ENCODE results near the gene SCLY.
"Not testable (repeated sequence)": the region's sequence is repeated elsewhere in the genome, so short reads cannot be mapped to it uniquely, and the experiment has no call there.

The SCLY gene

DNA sequence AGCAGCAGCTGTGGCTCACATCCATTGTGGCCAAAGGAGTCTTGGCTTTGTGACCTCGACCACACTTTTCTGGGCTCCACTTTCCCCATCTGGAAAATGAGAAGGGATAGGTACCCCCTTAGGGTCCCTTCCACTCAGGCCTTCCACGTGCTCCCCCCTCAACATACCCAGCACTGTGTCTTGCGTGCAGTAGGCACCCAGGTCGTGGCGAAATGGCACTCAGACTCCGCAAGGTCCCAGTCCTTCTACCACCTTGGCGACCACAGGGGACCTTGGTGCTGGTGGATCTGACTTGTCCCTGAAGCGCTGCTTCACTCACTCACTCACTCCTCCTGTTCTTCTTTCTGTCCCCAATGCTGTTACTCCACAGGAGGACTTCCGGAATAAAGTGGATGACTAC, 19.9 kb upstream of the SCLY start:
- DNase-seq (ENCODE audit: low spot score) = no peak

DNA sequence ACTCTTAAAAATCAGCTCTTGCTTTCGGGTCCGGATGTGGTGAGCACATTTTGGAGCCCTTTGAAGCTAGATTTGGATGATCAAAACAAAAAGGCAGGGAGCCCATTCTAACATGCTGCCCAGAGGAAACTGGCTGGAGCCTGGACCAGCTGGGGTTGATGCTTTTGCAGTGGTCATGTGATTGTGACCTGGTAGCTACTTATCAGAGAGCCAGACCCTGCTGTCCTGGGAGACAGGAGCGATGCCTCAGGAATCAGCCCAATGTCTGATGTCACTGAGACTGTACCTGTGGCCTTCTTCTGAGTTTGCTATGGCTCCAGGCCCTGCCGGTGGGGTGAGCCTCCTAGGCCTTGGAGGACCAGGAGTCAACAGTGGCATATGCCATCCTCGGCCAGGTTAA, 18.7 kb upstream of the SCLY start:
- DNase-seq (ENCODE audit: low spot score) = no peak

DNA sequence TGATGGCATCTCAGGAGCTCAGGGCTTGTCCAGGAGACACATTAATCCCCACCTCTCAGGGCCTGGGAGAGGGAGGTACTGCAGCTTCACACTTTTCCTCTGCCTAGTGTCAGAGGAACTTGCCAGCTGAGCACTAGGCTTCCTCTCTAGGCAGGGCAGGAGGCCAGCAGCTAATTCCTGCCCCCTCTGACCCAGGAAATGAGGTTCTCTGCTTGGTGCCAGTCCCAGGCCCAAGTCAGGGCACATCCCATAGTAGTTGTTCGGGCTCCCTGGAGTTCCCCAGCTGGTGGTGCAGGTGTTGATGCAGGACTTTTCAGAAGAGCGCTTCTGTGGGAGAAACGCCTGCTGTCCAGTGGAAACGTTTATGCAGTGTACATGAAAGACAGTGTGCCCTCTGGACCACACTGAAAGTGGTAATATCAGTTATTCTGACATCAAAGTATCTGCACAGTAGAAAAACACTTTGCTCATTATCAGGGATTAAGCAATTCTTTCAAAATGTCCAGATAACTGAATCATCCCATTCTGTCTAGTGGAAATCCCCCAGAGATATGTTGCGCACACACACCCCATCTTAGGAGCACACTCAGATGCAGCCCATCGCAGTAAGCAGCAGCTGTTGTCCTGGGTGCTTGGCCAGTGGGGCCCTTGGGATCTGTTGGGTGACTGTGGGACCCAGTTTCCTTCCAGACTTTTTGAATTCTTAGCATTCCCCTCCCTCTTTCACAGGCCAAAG, 17.8 kb upstream of the SCLY start:
- no peak for DNase-seq (ENCODE audit: low spot score)

DNA sequence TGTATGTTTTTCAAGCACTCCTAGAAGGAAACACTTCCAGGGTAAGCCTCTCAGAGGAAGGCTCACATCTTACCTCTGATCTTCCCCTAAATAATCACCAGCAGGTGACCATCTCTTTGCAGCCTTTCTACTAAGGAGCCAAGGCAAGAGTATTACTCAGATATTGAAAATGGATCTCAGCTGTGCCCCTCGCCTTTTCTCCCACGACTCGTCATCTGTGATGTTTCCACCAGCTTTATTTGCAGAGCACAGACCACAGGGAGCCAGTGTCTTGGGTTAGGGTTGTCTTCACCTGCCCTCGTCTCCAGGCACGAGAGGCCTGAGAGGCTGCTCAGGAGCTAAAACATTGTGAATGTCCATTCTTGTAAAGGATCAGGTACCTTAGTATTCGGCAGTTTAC, 16.9 kb upstream of the SCLY start:
- no peak for DNase-seq (ENCODE audit: low spot score)

DNA sequence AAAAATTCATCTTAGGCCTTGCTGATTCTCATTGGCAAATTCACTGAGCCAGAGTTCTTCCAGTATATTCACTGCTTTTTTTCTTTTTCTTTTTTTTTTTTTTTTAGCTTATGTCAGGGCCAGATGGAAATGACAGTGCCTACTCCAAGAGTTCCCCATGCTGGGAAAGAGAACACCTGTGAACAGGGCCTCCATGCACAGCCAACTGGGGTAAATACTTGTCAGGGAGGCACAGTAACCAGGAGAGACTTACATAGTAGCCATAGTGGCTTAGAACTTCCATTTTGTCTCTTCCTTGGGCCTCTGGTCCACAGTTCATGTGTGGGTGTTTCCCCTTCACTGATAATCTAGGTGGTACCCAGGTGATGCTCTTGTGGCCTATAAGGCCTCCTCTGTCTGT, 15.2 kb upstream of the SCLY start:
- no peak for DNase-seq (ENCODE audit: low spot score)

DNA sequence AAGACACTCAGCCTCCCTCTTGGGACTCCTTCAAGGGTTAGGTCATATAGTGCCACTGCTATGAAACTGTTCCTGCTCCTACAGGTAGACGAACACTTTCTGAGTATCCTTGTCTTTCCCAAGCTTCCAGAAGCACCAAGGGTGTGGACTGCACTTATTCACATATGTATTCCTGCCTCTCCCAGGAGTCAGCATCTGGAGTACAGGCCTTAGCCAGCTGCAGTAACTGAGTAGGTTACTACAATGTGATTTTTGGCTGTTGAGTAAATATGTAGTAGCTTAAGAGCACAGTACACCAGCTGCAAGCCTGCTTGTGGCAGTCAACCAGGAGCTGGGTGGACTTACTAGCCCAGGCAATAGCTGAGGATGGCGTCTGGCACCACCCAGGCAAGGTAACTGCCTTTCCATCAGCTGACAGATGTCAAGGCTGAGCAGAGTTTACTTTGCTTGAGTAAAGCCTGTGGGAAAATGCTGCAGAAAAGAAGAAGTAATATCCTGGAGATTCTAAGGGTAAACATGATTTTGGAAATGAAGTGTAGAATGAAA, 14.0 kb upstream of the SCLY start:
- DNase-seq (ENCODE audit: low spot score) = no peak

DNA sequence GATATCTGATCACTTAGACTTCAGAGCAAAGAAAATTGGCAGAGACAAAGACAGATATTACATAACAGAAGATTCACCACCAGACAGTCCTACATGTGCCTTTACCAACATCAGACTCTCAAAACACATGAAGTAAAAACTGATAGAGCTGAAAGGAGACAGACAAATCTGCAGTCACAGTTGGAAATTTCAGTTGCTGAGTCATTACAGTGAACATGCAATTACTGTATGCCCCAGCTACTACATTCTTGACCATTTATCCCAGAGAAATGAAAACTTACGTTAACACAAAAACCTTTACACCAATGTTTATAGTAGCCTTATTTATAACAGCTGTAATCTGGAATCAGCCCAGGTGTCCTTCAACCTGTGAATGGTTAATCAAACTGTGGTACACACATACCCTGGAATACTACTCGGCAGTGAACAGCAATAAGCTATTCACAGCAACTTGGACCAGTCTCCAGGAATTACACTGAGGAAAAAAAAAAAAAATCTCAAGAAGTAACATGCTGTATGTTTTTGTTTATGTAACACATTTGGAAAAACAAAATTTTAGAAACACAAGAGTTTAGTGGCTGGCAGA, 7.5 kb upstream of the SCLY start:
- no peak for DNase-seq (ENCODE audit: low spot score)

DNA sequence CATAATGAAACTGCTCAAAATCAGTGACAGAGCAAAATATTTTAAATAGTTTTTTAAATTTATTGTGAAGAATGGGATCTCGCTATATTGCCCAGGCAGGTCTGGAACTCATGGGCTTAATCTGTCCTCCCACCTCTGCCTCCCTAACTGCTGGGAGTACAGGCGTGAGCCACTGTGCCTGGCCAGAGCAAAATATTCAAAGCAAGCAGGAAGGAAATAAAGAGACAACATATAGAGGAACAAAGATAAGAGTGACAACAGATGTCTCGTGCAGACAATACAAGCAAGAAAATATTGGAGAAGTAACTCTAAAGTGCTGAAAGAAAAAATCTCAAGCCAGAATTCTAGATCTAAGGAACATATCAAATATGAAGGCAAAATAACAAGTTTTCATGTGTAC, 5.0 kb upstream of the SCLY start:
- DNase-seq (ENCODE audit: low spot score) = no peak

DNA sequence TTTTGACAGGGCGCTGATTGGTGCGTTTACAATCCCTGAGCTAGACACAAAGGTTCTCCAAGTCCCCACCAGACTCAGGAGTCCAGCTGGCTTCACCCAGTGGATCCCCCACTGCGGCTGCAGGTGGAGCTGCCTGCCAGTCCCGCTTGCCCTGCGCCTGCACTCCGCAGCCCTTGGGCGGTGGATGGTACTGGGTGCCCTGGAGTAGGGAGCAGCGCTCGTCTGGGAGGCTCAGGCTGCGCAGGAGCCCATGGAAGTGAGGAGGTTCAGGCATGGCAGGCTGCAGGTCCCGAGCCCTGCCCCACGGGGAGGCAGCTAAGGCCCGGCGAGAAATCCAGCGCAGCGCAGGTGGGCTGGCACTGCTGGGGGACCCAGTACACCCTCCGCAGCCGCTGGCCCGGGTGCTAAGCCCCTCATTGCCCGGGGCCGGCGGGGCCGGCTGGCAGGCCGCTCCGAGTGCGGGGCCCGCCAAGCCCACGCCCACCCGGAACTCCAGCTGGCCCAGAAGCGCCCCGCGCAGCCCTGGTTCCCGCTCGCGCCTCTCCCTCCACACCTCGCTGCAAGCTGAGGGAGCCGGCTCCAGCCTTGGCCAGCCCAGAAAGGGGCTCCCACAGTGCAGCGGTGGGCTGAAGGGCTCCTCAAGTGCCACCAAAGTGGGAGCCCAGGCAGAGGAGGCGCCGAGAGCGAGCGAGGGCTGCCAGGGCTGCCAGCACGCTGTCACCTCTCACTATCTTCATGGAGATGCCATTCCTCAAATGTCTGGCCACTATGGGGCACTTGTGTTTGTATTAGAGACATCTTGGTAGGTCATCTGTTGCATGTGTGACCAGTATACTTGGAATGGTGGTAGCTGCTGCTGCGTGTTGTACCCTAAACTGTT, 2.9 kb upstream of the SCLY start:
- DNase-seq (ENCODE audit: low spot score) = not testable (repeated sequence)

DNA sequence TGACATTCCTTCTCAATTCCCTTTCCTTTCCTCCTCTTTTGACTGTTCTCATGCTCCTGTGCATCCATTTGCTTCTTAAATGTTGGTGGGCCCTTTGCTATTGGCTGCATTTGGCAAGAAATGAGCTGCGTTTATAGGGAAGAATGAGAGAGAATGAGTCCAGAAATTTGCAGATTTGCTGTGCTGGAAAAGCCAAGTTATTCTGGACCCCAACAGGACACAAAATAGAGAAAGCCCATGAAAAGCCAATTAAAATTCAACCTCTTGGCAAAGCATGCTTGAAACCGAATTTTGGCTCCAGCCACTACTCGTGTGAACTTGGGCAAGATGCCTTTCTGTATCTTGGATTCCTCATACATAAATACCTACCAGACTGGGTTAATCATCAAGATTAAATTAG, 1.3 kb upstream of the SCLY start:
- DNase-seq (ENCODE audit: low spot score) = no peak

DNA sequence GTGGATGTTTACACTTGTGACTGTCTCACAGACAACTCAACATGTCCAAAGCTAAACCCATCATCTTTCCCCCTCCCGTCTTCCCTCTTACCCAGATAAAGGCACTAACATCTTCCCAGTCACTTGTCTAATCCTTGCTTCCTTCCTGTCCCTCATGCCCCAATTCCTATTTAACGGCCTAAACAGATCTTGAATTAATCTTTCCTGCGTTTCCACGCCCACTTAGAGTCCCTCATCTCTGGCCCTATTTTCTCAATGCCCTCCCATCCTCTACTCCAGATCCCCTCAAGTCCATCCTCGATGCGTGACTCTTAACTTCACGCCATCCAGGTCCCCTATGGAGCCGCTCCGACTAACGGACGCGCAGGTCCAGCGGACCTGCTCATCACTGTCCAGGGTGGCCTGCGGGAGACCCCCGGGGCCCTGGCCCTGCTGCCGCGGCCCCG, 682 bp upstream of the SCLY start:
- no peak for DNase-seq (ENCODE audit: low spot score)

DNA sequence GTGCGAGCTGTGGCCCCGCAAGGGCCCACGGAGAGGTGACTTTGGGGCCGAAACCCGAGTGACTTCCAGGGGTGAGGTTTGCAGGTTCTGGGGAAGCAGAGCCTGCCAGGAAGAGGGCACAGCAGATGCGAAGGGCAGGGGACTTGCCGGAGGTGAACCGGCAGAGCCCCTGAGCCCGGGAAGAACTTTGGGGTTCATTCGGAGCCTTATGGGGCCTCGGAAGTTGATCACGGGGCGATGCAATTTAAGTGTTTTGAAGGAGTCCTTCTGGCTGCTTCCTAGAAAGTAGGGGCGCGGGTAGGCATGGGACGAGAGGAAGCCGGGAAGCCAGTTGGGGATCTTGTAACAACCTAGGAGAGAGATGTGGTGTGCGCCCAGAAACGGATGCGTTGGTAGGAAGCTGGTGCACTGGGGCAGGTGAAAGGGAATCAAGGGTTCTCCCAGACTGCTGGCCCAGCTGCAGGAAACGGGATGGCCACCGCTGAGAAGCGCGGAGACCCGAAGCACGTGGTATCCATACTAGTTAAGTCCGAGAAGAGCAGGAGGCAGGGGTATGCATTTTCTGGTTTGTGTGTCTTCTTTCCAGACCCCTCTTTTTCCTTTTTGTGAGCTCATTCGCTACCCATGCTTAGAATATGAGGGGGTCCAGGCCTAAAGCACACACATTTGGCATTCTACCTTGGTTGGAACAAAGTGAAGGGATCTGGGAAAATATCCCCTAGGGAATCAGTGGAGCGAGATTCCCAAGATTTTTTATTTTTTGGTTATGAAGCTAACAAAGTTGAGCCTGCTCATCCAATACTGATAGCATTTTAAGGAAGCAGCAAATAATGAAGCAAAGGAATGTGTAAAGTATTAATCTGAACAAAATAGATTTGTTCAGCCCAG, 758 bp downstream of the SCLY start:
- peak; percentile 49 for DNase-seq (ENCODE audit: low spot score)

DNA sequence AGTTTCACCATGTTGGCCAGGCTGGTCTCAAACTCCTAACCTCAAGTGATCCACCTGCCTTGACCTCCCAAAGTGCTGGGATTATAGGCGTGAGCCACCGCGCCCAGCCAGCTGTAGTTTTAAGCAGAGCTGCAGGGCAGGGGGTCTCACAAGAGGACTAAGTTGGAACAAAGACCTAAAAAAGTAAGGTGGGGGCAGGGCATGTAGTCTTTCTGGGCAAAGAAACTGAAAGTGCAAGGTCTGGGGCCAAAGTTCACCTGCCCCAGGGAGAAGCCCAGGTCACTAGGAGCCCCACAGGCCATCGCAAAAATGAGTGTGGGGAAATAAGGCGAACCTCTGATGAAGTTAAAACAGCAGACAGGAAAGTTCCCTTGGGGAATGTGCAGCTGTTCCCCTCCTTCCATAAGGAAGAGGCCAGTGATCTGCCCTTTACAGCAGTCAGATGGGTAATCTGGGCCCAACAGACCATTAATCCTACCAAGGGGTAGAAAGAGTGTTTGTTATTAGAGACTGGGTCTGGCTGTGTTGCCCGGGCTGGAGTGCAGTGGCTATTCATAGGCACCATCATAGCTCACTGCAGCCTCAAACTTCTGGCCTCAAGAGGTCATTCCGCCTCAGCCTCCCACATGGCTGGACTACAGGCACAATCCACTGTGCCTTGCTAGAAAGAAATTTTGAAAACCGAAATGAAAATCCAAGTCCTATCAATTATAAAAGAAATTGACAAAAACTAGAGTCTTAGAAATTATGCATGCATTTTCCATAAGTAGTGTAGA, 2.8 kb downstream of the SCLY start:
- DNase-seq (ENCODE audit: low spot score) = no peak

DNA sequence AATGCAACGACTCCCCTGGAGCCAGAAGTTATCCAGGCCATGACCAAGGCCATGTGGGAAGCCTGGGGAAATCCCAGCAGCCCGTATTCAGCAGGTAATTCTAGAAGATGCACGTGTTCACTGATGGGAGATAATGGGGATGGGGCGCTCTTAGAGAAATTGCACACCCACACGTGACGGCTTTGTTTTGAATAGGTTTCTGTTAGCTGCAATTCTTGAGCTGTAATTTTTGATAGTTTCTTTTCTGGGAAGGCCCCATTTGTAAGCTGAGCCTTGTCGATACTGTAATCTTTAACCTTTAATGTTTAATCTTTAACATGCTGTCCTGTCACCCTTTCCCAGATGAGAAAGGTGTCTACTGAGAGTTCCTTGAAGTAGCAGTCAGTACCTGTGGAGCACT, 3.6 kb downstream of the SCLY start:
- no peak for DNase-seq (ENCODE audit: low spot score)

DNA sequence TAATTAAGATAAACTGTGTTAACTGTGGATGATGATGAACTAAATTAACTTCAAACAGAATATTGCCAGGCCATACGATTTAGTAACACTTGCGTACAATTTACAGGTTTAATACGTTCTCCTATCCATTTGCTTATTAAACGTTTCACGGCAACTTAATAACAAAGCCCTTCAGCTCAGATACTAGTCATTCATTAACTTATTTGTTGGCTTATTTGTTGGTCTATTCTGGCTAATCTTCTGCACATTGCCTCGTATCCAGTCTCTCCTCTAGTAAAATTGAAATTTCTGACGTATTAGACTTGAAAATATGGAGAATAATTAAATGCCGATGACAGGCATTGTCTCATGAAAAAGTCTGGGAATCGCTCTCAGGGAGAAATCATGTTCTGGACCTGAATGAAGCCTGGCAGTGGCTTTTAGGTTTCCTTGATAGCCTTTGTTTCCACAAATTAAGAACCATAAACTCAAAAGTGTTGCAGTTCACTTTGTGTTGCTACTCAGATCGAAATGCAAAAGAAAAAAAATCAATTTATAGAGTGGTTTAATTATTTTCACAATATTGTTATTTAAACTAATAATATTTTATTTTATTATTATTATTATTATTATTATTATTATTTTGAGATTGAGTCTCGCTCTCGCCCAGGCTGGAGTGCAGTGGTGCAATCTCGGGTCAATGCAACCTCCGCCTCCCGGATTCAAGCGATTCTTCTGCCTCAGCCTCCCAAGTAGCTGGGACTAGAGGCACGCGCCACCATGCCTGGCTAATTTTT, 4.5 kb downstream of the SCLY start:
- no peak for DNase-seq (ENCODE audit: low spot score)

DNA sequence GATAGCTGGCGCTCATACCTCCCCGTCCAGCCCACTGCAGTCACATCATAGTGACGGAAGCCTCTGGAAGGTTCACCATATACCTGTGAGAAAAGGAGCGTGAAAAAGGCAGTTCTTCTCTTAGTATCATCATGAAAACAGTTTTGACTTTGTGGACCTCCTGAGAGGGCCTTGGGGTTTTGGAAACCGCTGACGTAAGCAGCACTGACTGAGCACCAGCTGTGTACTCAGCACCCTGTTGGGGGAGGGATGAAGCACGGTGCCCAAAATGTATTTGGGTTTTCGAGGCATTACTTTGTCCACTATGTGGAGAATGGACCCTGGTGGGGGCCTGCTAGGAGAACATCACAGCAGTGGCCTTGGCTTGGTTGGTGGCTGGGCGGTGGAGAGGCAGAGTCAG, 5.4 kb downstream of the SCLY start:
- no peak for DNase-seq (ENCODE audit: low spot score)

DNA sequence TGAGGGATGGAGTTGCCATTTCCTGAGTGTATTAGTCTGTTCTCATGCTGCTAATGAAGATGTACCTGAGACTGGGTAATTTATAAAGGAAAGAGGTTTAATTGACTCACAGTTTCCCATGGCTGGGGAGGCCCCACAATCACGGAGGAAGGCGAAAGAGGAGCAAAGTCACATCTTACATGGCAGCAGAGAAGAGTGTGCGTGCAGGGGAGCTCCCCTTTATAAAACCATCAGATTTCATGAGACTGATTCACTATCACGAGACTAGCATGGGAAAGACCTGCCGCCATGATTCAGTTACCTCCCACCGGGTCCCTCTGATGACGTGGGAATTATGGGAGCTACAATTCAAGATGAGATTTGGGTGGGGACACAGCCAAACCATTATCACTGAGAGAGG, 5.9 kb downstream of the SCLY start:
- DNase-seq (ENCODE audit: low spot score) = not testable (repeated sequence)

DNA sequence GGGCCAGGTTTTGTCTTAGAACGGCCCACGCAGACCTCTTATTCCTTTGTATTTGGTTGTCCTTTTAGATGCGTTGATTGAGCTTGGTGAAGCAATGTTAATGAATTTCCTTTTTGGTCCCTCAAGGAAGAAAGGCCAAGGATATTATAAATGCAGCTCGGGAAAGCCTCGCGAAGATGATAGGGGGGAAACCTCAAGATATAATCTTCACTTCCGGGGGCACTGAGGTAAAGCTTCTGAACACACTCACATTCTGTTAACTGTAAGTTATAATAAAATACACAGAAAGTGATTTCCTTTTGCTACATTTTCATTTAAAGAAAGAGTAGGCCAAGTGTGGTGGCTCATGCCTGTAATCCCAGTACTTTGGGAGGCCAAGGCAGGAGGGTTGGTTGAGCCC, 7.1 kb downstream of the SCLY start:
- no peak for DNase-seq (ENCODE audit: low spot score)

DNA sequence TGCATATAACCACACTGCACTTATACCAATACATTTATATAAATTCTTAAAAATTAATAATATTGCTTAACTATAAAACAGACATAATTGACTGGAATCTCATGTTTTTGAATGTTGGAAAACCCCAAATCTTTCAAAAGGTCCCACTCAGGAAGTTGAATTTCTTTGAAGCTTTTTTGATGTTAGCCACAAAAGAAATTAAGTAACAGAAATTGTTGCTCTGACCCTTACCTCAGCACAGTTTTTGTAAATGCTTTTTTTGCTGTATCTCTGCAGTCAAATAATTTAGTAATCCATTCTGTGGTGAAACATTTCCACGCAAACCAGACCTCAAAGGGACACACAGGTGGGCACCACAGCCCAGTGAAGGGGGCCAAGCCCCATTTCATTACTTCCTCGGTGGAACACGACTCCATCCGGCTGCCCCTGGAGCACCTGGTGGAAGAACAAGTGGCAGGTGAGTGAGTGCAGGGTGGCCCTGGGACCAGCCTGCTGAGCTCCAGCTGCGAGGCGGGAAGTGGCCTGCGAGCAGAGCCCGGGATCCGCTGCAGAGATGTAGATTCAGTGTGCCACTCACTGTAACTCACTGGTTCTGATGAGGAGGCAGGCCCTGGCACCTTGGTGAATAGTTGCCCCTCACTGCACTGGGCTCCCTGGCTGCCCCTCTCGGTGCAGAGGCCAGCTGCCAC, 8.4 kb downstream of the SCLY start:
- no peak for DNase-seq (ENCODE audit: low spot score)

DNA sequence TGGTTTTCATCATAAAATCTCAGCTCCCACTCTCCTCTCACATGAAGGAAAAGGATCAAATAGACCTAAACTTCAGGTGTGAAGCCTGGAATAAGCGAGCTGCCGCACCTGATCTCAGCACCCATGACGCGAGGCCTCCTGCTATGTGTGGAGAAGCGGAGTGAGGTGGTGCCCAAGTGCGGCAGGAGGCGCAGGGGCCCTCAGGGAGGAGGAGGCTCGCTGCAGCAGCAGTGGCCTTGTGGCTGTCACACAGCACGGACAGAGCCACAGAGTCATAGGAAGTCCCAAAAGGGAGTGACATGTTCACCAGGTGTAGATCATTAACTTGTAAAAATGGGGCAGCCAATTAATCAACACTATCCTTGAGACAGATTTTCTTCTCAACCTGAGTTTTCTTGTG, 9.1 kb downstream of the SCLY start:
- DNase-seq (ENCODE audit: low spot score) = no peak
